ENCODE results near the gene STAMBP.

STAMBP gene

DNA sequence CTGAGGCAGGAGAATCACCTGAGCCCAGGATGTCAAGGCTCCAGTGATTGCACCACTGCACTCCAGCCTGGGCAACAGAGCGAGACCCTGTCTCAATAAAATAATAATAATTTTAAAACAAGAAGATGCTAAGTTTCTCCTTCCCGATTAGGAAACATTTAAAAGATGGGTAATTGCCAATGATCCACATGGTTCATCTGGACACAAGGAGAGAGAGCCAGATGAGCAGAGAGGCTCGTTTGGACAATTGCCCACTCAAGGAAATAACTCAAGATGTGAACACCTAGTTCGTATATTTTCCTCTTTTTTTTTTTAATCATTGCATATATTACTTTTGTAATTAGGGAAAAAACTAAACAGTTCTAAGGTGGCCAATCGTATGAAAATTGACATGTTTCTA, 60.4 kb downstream of the STAMBP start:
- no peak overlapping the region for H3K4me3 ChIP-seq (ENCODE audit: low read depth, low read length)
- TF ChIP-seq, protein P1, sequence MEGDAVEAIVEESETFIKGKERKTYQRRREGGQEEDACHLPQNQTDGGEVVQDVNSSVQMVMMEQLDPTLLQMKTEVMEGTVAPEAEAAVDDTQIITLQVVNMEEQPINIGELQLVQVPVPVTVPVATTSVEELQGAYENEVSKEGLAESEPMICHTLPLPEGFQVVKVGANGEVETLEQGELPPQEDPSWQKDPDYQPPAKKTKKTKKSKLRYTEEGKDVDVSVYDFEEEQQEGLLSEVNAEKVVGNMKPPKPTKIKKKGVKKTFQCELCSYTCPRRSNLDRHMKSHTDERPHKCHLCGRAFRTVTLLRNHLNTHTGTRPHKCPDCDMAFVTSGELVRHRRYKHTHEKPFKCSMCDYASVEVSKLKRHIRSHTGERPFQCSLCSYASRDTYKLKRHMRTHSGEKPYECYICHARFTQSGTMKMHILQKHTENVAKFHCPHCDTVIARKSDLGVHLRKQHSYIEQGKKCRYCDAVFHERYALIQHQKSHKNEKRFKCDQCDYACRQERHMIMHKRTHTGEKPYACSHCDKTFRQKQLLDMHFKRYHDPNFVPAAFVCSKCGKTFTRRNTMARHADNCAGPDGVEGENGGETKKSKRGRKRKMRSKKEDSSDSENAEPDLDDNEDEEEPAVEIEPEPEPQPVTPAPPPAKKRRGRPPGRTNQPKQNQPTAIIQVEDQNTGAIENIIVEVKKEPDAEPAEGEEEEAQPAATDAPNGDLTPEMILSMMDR (IDR thresholded peaks at IDR 0.05; ENCODE audit: low read depth, low read length) = no peak

DNA sequence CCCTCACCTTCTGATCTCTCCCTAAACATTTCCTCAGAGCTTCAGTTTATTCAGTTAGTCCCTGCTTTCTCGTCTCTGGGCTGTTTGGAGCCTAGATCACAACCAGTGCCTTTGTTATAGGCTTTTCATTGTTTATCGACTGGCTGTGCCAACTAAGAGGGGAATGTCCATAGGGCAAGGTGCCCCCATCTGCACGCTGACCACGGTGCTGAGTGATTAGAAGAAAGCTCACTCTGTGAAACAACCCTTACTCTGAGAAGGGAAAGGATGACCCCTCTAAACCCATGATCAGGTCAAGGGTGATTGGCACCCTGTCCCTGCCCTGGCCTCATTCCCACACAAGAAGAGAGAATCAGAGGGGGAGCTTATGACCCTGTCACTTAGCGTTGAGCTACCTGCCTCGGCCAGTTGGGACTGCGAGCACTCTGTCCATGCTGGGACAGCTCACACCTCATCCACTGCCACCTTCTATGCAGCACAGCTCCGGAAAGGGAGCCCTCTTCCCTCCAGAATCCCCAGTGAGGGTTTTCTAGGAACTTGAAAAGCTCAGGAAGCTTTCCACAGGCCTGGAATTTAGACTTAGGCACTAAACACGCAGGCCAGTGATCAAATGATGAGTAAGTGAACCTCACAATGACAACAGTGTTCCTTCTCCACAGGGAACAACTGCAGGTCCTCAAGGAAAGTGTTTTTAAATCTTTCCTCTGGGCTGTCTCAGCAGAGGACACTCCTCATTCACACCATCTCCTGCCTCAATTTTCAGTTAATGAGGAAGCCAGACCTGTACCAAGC, 61.7 kb downstream of the STAMBP start:
- H3K4me3 ChIP-seq (ENCODE audit: low read depth, low read length) = no peak overlapping the region
- TF ChIP-seq, protein P1 (IDR thresholded peaks at IDR 0.05; ENCODE audit: low read depth, low read length) = no peak

DNA sequence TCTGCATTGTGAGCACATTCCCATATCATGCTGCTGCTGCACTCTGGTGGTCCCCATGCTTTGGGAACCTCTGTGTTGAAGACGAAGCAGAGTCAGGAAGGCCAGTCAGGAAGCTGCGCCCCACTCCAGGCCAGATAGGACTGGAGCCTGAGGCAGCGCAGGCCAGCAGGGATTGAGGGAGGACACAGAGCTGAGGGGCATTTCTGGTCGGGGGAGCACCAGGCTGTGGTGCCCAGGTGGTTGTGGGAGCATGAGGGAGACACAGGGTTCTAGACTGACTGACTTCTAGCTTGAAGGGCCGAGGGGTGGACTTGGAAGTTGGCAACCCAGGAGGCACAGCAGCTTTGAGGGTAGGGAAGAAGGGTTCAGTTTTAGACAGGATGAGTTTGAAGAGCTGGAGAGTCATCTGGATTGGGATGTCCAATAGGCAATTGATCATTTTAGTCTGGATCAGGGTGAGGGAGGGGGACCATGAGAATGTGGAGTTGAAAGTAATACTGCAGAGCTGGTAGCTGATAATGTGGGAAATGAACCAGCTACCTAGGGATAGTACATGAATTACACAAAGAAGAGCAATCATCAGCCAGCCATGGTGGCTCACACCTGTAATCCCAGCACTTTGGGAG, 62.6 kb downstream of the STAMBP start:
- no peak overlapping the region for H3K4me3 ChIP-seq (ENCODE audit: low read depth, low read length)
- TF ChIP-seq, protein P1 (IDR thresholded peaks at IDR 0.05; ENCODE audit: low read depth, low read length) = no peak

DNA sequence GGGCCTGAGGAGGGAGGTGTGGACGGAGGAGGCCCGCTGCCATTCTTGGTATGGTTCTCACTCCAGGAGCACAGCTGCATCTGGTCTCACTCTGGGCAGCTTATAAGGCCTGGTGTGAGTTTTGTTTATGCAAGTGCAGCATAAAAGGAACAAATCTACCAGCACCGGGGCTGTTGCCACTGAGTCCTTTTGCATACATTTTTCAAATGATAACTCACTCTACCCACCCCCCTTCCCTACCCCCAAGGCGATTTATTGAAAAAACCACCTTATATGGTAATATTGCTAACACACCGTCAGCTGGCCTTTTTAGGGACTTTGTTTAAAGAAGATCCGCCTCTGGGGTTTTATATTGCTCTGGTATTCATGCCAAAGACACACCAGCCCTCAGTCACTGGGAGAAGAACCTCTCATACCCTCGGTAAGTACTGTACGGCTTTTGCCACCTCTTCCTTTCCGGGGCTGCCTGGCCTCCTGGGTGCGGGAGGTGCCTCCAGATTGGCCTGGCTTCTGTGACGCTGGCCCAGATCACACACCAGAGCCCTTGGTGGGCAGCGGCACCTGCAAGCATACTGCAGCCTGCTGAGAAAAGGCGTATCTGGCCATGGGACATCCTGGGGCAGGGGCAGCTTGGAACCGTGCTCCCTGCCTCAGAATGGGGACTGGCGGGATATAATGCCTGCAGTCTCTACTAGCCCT, 64.0 kb downstream of the STAMBP start, which contains the start of gene ACTG2:
TSS of gene ACTG2 (plus strand) at position 378 of the 699 bp plus-strand sequence. CDS start 8,304 bp downstream, outside the sequence.
- TF ChIP-seq, protein P1 (IDR thresholded peaks at IDR 0.05; ENCODE audit: low read depth, low read length) = no peak
- peak within 1 kb of the TSS; percentile 65 for H3K4me3 ChIP-seq (ENCODE audit: low read depth, low read length)

DNA sequence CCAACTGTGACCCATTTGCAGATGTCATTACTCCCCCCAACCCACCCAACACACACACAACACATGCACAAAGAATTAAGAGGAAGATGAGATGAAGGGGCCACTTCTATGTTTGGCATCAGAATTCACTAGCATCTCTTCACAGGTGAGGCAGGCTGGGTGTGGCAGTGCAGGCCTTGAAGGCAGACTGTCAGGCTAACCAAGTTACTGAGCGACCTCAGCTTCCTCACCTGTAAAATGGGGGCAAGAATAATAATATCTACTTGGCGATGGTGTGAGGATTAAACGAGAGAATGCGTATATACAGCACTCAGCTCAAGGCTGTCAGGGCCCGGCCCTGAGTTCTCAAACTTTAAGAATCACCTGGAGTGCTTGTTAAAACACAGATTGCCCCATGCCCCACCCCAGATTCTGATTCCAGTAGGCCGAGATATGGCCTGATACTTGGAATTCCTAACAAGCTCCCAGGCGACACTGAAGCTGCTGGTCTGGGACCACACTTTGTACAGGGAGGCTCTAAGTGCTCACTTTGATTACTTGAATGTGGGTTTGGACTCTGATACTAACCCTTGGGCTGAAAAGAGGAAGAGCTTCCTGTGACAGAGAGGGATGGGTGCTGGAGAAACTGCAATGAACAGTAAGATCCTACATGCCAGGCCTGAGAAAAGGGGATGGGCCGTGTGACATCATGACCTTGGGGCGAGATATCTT, 65.2 kb downstream of the STAMBP start:
- peak overlapping the region; percentile 65 for H3K4me3 ChIP-seq (ENCODE audit: low read depth, low read length)
- TF ChIP-seq, protein P1 (IDR thresholded peaks at IDR 0.05; ENCODE audit: low read depth, low read length) = no peak

DNA sequence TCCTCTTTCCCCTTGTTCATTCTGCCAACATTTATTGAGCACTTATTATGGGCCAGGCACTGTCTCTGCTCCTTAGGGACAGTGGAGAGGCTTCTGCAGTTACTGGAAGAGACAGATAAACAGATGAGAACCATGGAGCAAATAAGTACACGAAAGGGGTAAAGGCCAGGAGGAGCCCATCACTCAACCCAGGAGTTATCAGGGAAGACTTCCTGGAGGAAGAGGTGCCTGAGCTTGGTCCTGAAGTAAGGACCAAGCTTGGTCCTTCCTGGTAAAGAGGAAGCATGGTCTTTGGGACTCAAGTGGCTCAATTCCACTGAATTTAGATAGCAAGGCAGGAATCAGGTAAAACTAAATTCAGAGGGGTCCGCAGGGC, 65.7 kb downstream of the STAMBP start:
- peak overlapping the region; percentile 65 for H3K4me3 ChIP-seq (ENCODE audit: low read depth, low read length)
- TF ChIP-seq, protein P1 (IDR thresholded peaks at IDR 0.05; ENCODE audit: low read depth, low read length) = no peak
